Right ventricle myocardium superior (tissue), 1 donor: ENCODE results near the gene EYA4. TPM values are rescaled to one million over a fixed set of nuclear protein-coding genes. Genes with fewer than 3 reads are reported as not detected.

ENCODE experiments used
- ATAC-seq: fragments of 200-7000 bp; cut with Tn5 transposase; one replicate; pipeline ENCODE4 v1.9.1; 2020; ENCODE audit warnings: mild to moderate bottlenecking; ENCODE audit not compliant: poor library complexity
- DNase-seq: peaks from one replicate; pipeline ENCODE4 v3.0.0-alpha.2; 2020
- intact Hi-C: fragments of 100-400 bp; cut with DNase I; formaldehyde crosslinking; loops from one replicate; pipeline ENCODE4 v1.11.2; 2022
- total RNA-seq: library from RNA; stranded (reverse); fragmentation: NEBNext Ultra II Directional; extraction: Animal tissue kit (Norgen Biotek cat#: 25700); gene quantifications from one replicate; pipeline ENCODE4 v1.2.1, GENCODE V29; 2021
- donor health status: DM: no; HTN: yes; CAD: no; lungs with severe emphysema.

EYA4 gene
- total RNA-seq, 1 donor from 2014 or later = 20.4 TPM

GRCh38 chr6:133577851-133578250 is 336.7 kb downstream of the EYA4 start:
- ATAC-seq (no peak), DNase-seq (no peak)
- intact Hi-C loops = loop anchor here (10.0 kb wide), 1 partner anchor 517 kb away; no protein-coding TSS in a partner anchor
